K562 (cell line): ENCODE data around the gene MYH11. TPM values are rescaled to one million over a fixed set of nuclear protein-coding genes. Genes with fewer than 3 reads are reported as not detected.
A peak's percentile ranks its signal among the peaks of the same experiment; 100 is the strongest.

ENCODE experiments used
- ATAC-seq: fragments of 200-7000 bp; cut with Tn5 transposase; 3 replicates; pipeline ENCODE4 v1.9.1; 2020; ENCODE audit warnings: moderate library complexity
- BruUV-seq: library from RNA; stranded (reverse); fragments of 400-500 nt; replicated peaks from 2 replicates; lab custom pipeline; 2021; lab: Mats Ljungman, UMichigan
- CTCF ChIA-PET: fragments of 300-600 bp; formaldehyde crosslinking; extraction: SDS; loops from one replicate; lab custom pipeline; 2021; ENCODE audit warnings: low intra/inter-chr PET ratio; lab: Yijun Ruan, JAX
- POLR2A ChIA-PET: fragments of 300-600, 350-650 bp; sonication (Branson Sonifier 250); formaldehyde crosslinking; extraction: SDS; loops from one replicate; lab custom pipeline; 2021; ENCODE audit warnings: antibody characterized with exemption, inconsistent platforms; lab: Yijun Ruan, JAX
- DNase-seq, 4 experiments: peaks; one replicate each; pipeline versions ENCODE4 v3.0.0 to v3.0.0-alpha.2; 2011 to 2018; ENCODE audit warnings: low spot score in 3 of 4, mixed read lengths in 3 of 4; ENCODE audit errors: extremely low read depth in 1 of 4
- FAIRE-seq: peaks from 2 replicates; lab custom pipeline; 2011; peaks lifted over from hg19 to GRCh38; lab: Jason Lieb, UNC
- H2AFZ ChIP-seq: 2 replicates; pipeline ENCODE4 v1.6.0; 2011; ENCODE audit warnings: low read depth, low read length, control low read depth, inconsistent platforms
- H3K27ac ChIP-seq: fragments of 200-600 bp; 3 replicates; pipeline ENCODE4 v1.8.0; 2011; ENCODE audit warnings: low read depth, mild to moderate bottlenecking, control low read depth, inconsistent platforms, low read length, moderate library complexity, mixed read lengths; ENCODE audit errors: extremely low read depth
- H3K27me3 ChIP-seq, 2 experiments: fragments of 300-600 bp in 1 of 2; 2 replicates in 1 of 2; 3 replicates in 1 of 2; pipeline versions ENCODE4 v1.6.0 to v1.8.0; 2011; ENCODE audit warnings: inconsistent platforms in 2 of 2, low read length in 2 of 2, mild to moderate bottlenecking in 1 of 2, mixed read lengths in 1 of 2, moderate library complexity in 1 of 2; ENCODE audit not compliant: control insufficient read depth in 2 of 2, insufficient read depth in 2 of 2
- H3K36me3 ChIP-seq: fragments of 300-600 bp; 3 replicates; pipeline ENCODE4 v1.8.0; 2011; ENCODE audit warnings: mild to moderate bottlenecking, low read length, inconsistent platforms; ENCODE audit not compliant: control insufficient read depth, insufficient read depth
- H3K4me1 ChIP-seq, 2 experiments: fragments of 200-600 bp in 1 of 2; replicated peaks in 1 of 2; 2 replicates in 1 of 2; 3 replicates in 1 of 2; pipeline versions ENCODE4 v1.5.1 to v1.8.0; 2011; ENCODE audit warnings: inconsistent platforms in 2 of 2, low read length in 2 of 2, mild to moderate bottlenecking in 1 of 2, mixed read lengths in 1 of 2, moderate library complexity in 1 of 2; ENCODE audit not compliant: control insufficient read depth in 2 of 2, insufficient read depth in 2 of 2
- H3K4me2 ChIP-seq: 2 replicates; pipeline ENCODE4 v1.6.1; 2011; ENCODE audit warnings: low read length, control low read depth, inconsistent platforms, mixed read lengths; ENCODE audit not compliant: insufficient read depth
- H3K4me3 ChIP-seq: fragments of 200-600 bp; sonication (generic), shearing (Covaris generic); 2 replicates; pipeline ENCODE4 v1.5.1; 2016; ENCODE audit warnings: control low read depth, inconsistent platforms
- H3K79me2 ChIP-seq: fragments of 200-600 bp; 3 replicates; pipeline ENCODE4 v1.8.0; 2011; ENCODE audit warnings: low read length, inconsistent platforms; ENCODE audit not compliant: control insufficient read depth, insufficient read depth
- H3K9ac ChIP-seq, 2 experiments: 2 replicates each; pipeline versions ENCODE4 v1.6.0 to v1.6.1; 2011; ENCODE audit warnings: low read depth in 2 of 2, low read length in 2 of 2, control low read depth in 1 of 2, inconsistent platforms in 1 of 2, mild to moderate bottlenecking in 1 of 2, mixed read lengths in 1 of 2; ENCODE audit not compliant: insufficient read depth in 1 of 2
- H3K9me1 ChIP-seq: one replicate; pipeline ENCODE4 v1.6.0; 2011; ENCODE audit warnings: inconsistent platforms, mild to moderate bottlenecking, low read length, moderate library complexity; ENCODE audit not compliant: control insufficient read depth, insufficient read depth
- H3K9me3 ChIP-seq: replicated peaks from 2 replicates; pipeline ENCODE4 v1.5.1; 2011; ENCODE audit warnings: low read depth, low read length, inconsistent platforms; ENCODE audit not compliant: control insufficient read depth, insufficient read depth
- H4K20me1 ChIP-seq: replicated peaks from 2 replicates; pipeline ENCODE4 v1.6.1; 2011; ENCODE audit warnings: low read length, inconsistent platforms, mixed read lengths; ENCODE audit not compliant: control insufficient read depth, insufficient read depth
- CXXC5 ChIP-seq: fragments of 250-450 bp; sonication (Bioruptor Pico); IDR thresholded peaks from 2 replicates; pipeline ENCODE4 v1.8.0; 2022; ENCODE audit warnings: inconsistent platforms, mild to moderate bottlenecking, moderate library complexity
- ETV5 ChIP-seq: sonication (generic); formaldehyde crosslinking; IDR thresholded peaks from 2 replicates; pipeline ENCODE4 v1.4.0; 2020; ENCODE audit warnings: low read depth, mild to moderate bottlenecking, missing genetic modification reagents
- FOS ChIP-seq: IDR thresholded peaks from 3 replicates; pipeline ENCODE4 v1.6.1; 2011; ENCODE audit not compliant: insufficient read length; ENCODE audit errors: extremely low read depth
- HLTF ChIP-seq: fragments of 450-650 bp; IDR thresholded peaks from 2 replicates; pipeline ENCODE4 v1.6.1; 2016
- JUND ChIP-seq, 2 experiments: IDR thresholded peaks; 2 replicates in 1 of 2; 3 replicates in 1 of 2; pipeline ENCODE4 v1.6.1; 2011; ENCODE audit warnings: borderline replicate concordance in 2 of 2, low read depth in 2 of 2, low read length in 2 of 2, improper control_type of control experiment in 1 of 2, missing biosample characterization in 1 of 2, missing genetic modification characterization in 1 of 2, missing genetic modification reagents in 1 of 2
- KLF16 ChIP-seq: IDR thresholded peaks from 2 replicates; pipeline ENCODE4 v1.6.1; 2016; ENCODE audit warnings: antibody characterized with exemption
- NR3C1 ChIP-seq: sonication (generic); formaldehyde crosslinking; IDR thresholded peaks from 2 replicates; pipeline ENCODE4 v1.8.1; 2022; ENCODE audit warnings: missing genetic modification reagents
- ZMIZ1 ChIP-seq, 2 experiments: fragments of 150-350 bp in 1 of 2; IDR thresholded peaks; 2 replicates each; pipeline ENCODE4 v1.6.1; 2012 to 2016; ENCODE audit warnings: low read depth in 2 of 2, low read length in 2 of 2, mild to moderate bottlenecking in 1 of 2, moderate library complexity in 1 of 2
- ZNF449 ChIP-seq: fragments of 250-450 bp; sonication (Bioruptor Pico); IDR thresholded peaks from 2 replicates; pipeline ENCODE4 v1.8.0; 2022; ENCODE audit warnings: moderate library complexity, mild to moderate bottlenecking, inconsistent platforms
- WGBS: fragments of 100-300 bp; shearing (Covaris generic); methylation state at CpG from one replicate; pipeline ENCODE4 v1.1.6; 2016; ENCODE audit warnings: low coverage, mixed read lengths; ENCODE audit not compliant: insufficient coverage; ENCODE audit errors: missing lambda C conversion rate; 5-methylcytosine and 5-hydroxymethylcytosine counted together
- in situ Hi-C: fragments of 300-500 bp; cut with MboI; formaldehyde crosslinking; loops from 4 replicates; pipeline ENCODE4 v1.15.0; 2018; ENCODE audit warnings: inconsistent platforms, mixed read lengths
- intact Hi-C: fragments of 100-400 bp; cut with micrococcal nuclease; formaldehyde crosslinking; loops from 2 replicates; pipeline ENCODE4 v1.14.2; 2022
- polyA plus RNA-seq, 8 experiments: library from polyadenylated mRNA; depleted of rRNA in 4 of 8; stranded (reverse) in 5 of 8; unstranded in 3 of 8; fragments of >200 nt; fragmentation: Nextera tagmentation in 2 of 8; fragmentation: Illumina TruSeq in 1 of 8; extraction: Ambion mirVana in 2 of 8; extraction: Trizol in 1 of 8; gene quantifications; 2 replicates each; pipeline versions ENCODE4 v1.2.1 to v1.2.3, GENCODE V29; 2011 to 2014; ENCODE audit warnings: inconsistent platforms in 1 of 8, missing spikeins in 1 of 8
- total RNA-seq, 7 experiments: library from RNA; depleted of rRNA in 6 of 7; stranded (reverse); fragments of >200 nt in 6 of 7; fragmentation: Illumina TruSeq in 2 of 7; extraction: Trizol in 2 of 7; gene quantifications; 2 replicates each; pipeline versions ENCODE4 v1.2.1 to v1.2.3, GENCODE V29; 2011 to 2021; ENCODE audit warnings: low replicate concordance in 1 of 7
- TF ChIP-seq, protein P1 (sequence below), 2 experiments: IDR thresholded peaks; 2 replicates each; pipeline ENCODE4 v1.6.1; 2012; ENCODE audit warnings: improper control_type of control experiment in 2 of 2, low read depth in 2 of 2, low read length in 2 of 2, borderline replicate concordance in 1 of 2
- TF ChIP-seq, protein P2 (sequence below): fragments of 250-450 bp; sonication (Bioruptor Pico); IDR thresholded peaks from 2 replicates; pipeline ENCODE4 v1.8.0; 2022; ENCODE audit warnings: inconsistent platforms

Gene MYH11
- total and polyA plus RNA-seq, 9 of the 15 experiments (the other 6 are each of a cell fraction or from before 2014, with no cell fraction given) = 0.05 to 0.47 (median 0.08) TPM; not detected in 5

DNA sequence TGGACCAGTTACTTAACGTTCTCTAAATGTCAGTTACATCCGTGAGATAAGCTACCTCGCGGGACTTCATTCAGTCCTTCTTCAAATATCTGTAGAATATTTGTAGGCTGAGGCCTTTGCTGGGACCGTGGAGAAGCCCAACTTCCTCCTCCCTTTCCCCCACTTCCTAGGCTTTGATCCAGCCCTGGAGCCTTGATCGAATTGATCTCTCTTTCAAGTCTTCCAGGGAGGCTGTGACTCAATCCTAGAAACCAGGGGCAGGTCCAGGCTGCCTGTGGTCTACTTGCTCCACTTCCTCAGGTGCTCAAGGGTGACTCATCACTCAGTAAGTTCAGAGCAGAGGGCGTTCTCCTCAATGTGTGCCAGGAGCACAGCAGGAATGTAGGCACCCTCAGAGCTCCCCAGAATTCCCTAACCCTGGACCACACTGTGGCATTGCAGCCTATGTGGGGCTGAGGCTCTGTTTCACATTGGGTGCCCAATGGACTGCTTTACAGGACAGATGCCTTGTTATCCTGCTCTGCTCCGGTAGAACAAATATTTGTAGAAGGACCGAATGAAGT is 42.8 kb upstream of the MYH11 start:
- POLR2A ChIA-PET = interaction anchor here (1.4 to 4.4 kb wide), 2 partner anchors 11 to 14 kb away, joined by 3 to 16 read pairs; partner anchors contain the start of gene CEP20
- H3K27ac ChIP-seq = peak overlapping the region; percentile 8; the same call in 1 of the 3 replicates
- intact Hi-C loops (no loop called here), in situ Hi-C loops (no loop called here)
- H3K4me1 ChIP-seq = peaks cover 16 to 26% of the 10 kb centered on the region in 2 experiments
- no peaks in the 10 kb centered on the region for H4K20me1 ChIP-seq
- FAIRE-seq (peak; percentile 85), ATAC-seq (peak; percentile 89), DNase-seq (peak; percentile 61 to 75 (median 62))
- H3K4me3 ChIP-seq = no peak overlapping the region
- H3K9me1 ChIP-seq = no peaks in the 10 kb centered on the region
- no peaks in the 10 kb centered on the region for H3K9me3 ChIP-seq
- CTCF ChIA-PET = no interaction called here
- peak overlapping the region; percentile 14; the same call in 1 of the 2 replicates for H3K4me2 ChIP-seq
- 15% methylated on average over 9 of the region's 9 CpGs for WGBS
- H3K36me3 ChIP-seq = no peaks in the 10 kb centered on the region
- H3K79me2 ChIP-seq = no peaks in the 10 kb centered on the region
- no peaks in the 10 kb centered on the region for H3K27me3 ChIP-seq
- peak overlapping the region; percentile 67 for H2AFZ ChIP-seq
- peak overlapping the region in 1 of 2 experiments; percentile 63; a peak in 1 of 4 replicates for H3K9ac ChIP-seq
- no TSS peak for BruUV-seq
- TF ChIP-seq HLTF (no peak), NR3C1 (CRISPR knock-in tag) (no peak), JUND (IDR thresholded peaks at IDR 0.05; ENCODE audit: borderline replicate concordance, low read depth, low read length) (peak; percentile 96), JUND (tag; IDR thresholded peaks at IDR 0.05; ENCODE audit: borderline replicate concordance, low read depth, low read length) (peak; percentile 96), CXXC5 (CRISPR knock-in tag) (no peak), FOS (peak; percentile 36), KLF16 (no peak), ZMIZ1 (IDR thresholded peaks at IDR 0.05; ENCODE audit: low read depth in 2 of 2, low read length in 2 of 2) (no peak), ZNF449 (CRISPR knock-in tag) (no peak), ETV5 (no peak)
- TF ChIP-seq, protein P1, sequence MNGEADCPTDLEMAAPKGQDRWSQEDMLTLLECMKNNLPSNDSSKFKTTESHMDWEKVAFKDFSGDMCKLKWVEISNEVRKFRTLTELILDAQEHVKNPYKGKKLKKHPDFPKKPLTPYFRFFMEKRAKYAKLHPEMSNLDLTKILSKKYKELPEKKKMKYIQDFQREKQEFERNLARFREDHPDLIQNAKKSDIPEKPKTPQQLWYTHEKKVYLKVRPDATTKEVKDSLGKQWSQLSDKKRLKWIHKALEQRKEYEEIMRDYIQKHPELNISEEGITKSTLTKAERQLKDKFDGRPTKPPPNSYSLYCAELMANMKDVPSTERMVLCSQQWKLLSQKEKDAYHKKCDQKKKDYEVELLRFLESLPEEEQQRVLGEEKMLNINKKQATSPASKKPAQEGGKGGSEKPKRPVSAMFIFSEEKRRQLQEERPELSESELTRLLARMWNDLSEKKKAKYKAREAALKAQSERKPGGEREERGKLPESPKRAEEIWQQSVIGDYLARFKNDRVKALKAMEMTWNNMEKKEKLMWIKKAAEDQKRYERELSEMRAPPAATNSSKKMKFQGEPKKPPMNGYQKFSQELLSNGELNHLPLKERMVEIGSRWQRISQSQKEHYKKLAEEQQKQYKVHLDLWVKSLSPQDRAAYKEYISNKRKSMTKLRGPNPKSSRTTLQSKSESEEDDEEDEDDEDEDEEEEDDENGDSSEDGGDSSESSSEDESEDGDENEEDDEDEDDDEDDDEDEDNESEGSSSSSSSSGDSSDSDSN (IDR thresholded peaks at IDR 0.05; ENCODE audit: borderline replicate concordance in 1 of 2, low read depth in 2 of 2, low read length in 2 of 2) = 0 out of 4 replicates have a peak, but pooled peaks of 1 of the 2 experiments have one; percentile 29
- TF ChIP-seq, protein P2, sequence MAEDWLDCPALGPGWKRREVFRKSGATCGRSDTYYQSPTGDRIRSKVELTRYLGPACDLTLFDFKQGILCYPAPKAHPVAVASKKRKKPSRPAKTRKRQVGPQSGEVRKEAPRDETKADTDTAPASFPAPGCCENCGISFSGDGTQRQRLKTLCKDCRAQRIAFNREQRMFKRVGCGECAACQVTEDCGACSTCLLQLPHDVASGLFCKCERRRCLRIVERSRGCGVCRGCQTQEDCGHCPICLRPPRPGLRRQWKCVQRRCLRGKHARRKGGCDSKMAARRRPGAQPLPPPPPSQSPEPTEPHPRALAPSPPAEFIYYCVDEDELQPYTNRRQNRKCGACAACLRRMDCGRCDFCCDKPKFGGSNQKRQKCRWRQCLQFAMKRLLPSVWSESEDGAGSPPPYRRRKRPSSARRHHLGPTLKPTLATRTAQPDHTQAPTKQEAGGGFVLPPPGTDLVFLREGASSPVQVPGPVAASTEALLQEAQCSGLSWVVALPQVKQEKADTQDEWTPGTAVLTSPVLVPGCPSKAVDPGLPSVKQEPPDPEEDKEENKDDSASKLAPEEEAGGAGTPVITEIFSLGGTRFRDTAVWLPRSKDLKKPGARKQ (CRISPR knock-in tag) = no peak
